Osteoblast (primary cell): ENCODE results near the gene FCN3. TPM values are rescaled to one million over a fixed set of nuclear protein-coding genes. Genes with fewer than 3 reads are reported as not detected.

ENCODE experiments used
- DNase-seq: peaks from one replicate; pipeline ENCODE4 v3.0.0; 2011; ENCODE audit warnings: low spot score, mixed read lengths; ENCODE audit not compliant: insufficient read length; ENCODE audit errors: missing footprints
- H2AFZ ChIP-seq: 2 replicates; pipeline ENCODE4 v1.6.0; 2011; ENCODE audit warnings: mild to moderate bottlenecking, low read length
- H3K27ac ChIP-seq: 2 replicates; pipeline ENCODE4 v1.5.1; 2011; ENCODE audit warnings: mild to moderate bottlenecking, low read depth, low read length, moderate library complexity
- H3K27me3 ChIP-seq: 2 replicates; pipeline ENCODE4 v1.6.0; 2012; ENCODE audit warnings: mild to moderate bottlenecking, control low read depth, inconsistent platforms, low read length, moderate library complexity; ENCODE audit not compliant: insufficient read depth
- H3K36me3 ChIP-seq: 2 replicates; pipeline ENCODE4 v1.5.1; 2011; ENCODE audit warnings: mild to moderate bottlenecking, low read length, control low read depth, moderate library complexity; ENCODE audit not compliant: insufficient read depth
- H3K4me1 ChIP-seq: 2 replicates; pipeline ENCODE4 v1.5.1; 2011; ENCODE audit warnings: mild to moderate bottlenecking, low read length, control low read depth, moderate library complexity; ENCODE audit not compliant: insufficient read depth
- H3K4me2 ChIP-seq: 2 replicates; pipeline ENCODE4 v1.6.0; 2011; ENCODE audit warnings: mild to moderate bottlenecking, low read length; ENCODE audit not compliant: insufficient read depth
- H3K4me3 ChIP-seq: fragments of 200-600 bp; sonication (generic); 3 replicates; pipeline ENCODE4 v1.5.1; 2012; ENCODE audit warnings: mild to moderate bottlenecking, low read length, inconsistent platforms; ENCODE audit not compliant: insufficient read depth
- H3K79me2 ChIP-seq: 2 replicates; pipeline ENCODE4 v1.6.0; 2012; ENCODE audit warnings: mild to moderate bottlenecking, low read length, control low read depth, inconsistent platforms; ENCODE audit not compliant: insufficient read depth
- H3K9me3 ChIP-seq: 2 replicates; pipeline ENCODE4 v1.5.1; 2011; ENCODE audit warnings: low read depth, low read length, control low read depth
- H4K20me1 ChIP-seq: 2 replicates; pipeline ENCODE4 v1.6.0; 2012; ENCODE audit warnings: mild to moderate bottlenecking, low read length, control low read depth; ENCODE audit not compliant: insufficient read depth
- CTCF ChIP-seq: IDR thresholded peaks from 2 replicates; pipeline ENCODE4 v1.5.1; 2011; ENCODE audit warnings: mild to moderate bottlenecking, low read depth, low read length, moderate library complexity; ENCODE audit errors: extremely low read depth
- total RNA-seq: library from RNA; depleted of rRNA; stranded (reverse); fragments of >200 nt; gene quantifications from 2 replicates; pipeline ENCODE4 v1.2.3, GENCODE V29; 2012

The FCN3 gene
- total RNA-seq, 1 donor = not detected

GRCh38 chr1:27365372-27366112 lies 9.1 kb downstream of the FCN3 start:
- no peak for TF ChIP-seq CTCF

DNA sequence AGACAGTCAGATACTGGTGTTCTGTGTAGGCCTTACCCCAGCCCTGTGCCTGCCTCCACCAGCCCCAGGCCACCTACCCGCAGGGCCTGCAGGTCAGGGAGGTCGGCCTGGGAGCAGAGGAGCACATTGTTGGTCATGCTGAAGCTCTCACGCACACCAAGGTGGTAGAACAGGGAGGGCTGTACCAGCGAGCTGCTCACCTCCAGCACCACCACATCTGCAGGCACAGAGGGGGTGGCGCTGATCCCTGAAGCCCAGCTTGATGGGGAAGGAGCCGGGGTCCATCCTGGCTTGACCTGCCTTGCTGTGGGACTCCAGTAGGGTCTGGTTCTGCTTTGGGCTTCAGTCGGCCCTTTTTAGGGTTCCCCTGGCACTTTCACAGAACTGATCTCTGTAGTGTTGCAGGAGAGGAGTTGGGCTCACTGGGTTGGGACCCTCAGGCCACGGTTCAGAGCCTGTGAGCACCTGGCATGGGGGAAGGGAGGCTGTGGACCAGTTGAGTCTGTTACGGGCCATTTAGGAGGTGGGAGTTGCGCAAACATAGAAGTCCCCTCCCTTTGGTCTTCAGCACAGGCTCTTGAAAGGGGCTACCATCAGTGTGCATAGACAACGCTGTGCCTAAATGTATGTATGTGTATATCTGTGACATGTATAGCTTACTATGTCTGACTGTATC lies 9.8 kb downstream of the FCN3 start:
- Histone ChIP-seq H2AFZ (peak overlapping the region; percentile 94), H3K27ac (peak overlapping the region; percentile 39), H3K9me3 (no peaks in the 10 kb centered on the region), H3K4me1 (peaks cover 11% of the 10 kb centered on the region), H3K4me3 (peak overlapping the region; percentile 85), H3K79me2 (peaks cover 12% of the 10 kb centered on the region), H3K4me2 (peak overlapping the region; percentile 99), H3K36me3 (peaks cover 33% of the 10 kb centered on the region), H4K20me1 (no peaks in the 10 kb centered on the region), H3K27me3 (no peaks in the 10 kb centered on the region)
- TF ChIP-seq CTCF = no peak
- DNase-seq = no peak

More at GRCh38 chr1:27365372-27366112, 9.1 kb downstream of the FCN3 start:
- H4K20me1 ChIP-seq = no peaks in the 10 kb centered on the region
- peaks cover 12% of the 10 kb centered on the region for H3K79me2 ChIP-seq
- no peaks in the 10 kb centered on the region for H3K27me3 ChIP-seq
- H3K36me3 ChIP-seq = peaks cover 31% of the 10 kb centered on the region
- peak overlapping the region; percentile 99 for H3K4me2 ChIP-seq
- peak overlapping the region; percentile 85 for H3K4me3 ChIP-seq
- peaks cover 11% of the 10 kb centered on the region for H3K4me1 ChIP-seq
- H3K9me3 ChIP-seq = no peaks in the 10 kb centered on the region
- H3K27ac ChIP-seq = peak overlapping the region; percentile 76
- DNase-seq = peak; percentile 100
- peak overlapping the region; percentile 94 for H2AFZ ChIP-seq

GRCh38 chr1:27363766-27364695 lies 10.6 kb downstream of the FCN3 start:
- H2AFZ ChIP-seq = no peak overlapping the region
- DNase-seq = no peak
- H3K36me3 ChIP-seq = peaks cover 41% of the 10 kb centered on the region
- H3K27me3 ChIP-seq = no peaks in the 10 kb centered on the region
- H3K4me1 ChIP-seq = peaks cover 11% of the 10 kb centered on the region
- H3K9me3 ChIP-seq = no peaks in the 10 kb centered on the region
- no peak overlapping the region for H3K27ac ChIP-seq
- no peaks in the 10 kb centered on the region for H4K20me1 ChIP-seq
- H3K79me2 ChIP-seq = peaks cover 12% of the 10 kb centered on the region
- no peak for TF ChIP-seq CTCF
- no peak overlapping the region for H3K4me3 ChIP-seq
- no peak overlapping the region for H3K4me2 ChIP-seq
